IMR-90 (cell line): ENCODE data around the gene ANKRD24.

ENCODE experiments used
- BHLHE40 ChIP-seq: fragments of 150-350 bp; IDR thresholded peaks from 2 replicates; pipeline ENCODE4 v1.6.1; 2016; ENCODE audit warnings: mild to moderate bottlenecking, low read depth, low read length
- CEBPB ChIP-seq: IDR thresholded peaks from 2 replicates; pipeline ENCODE4 v1.6.1; 2012; ENCODE audit warnings: low read depth, low read length, improper control_type of control experiment
- FOS ChIP-seq: fragments of 150-350 bp; IDR thresholded peaks from 2 replicates; pipeline ENCODE4 v1.6.1; 2016; ENCODE audit warnings: low read depth, low read length
- MAFK ChIP-seq: IDR thresholded peaks from 2 replicates; pipeline ENCODE4 v1.6.1; 2012; ENCODE audit warnings: low read depth, low read length, improper control_type of control experiment
- MXI1 ChIP-seq: IDR thresholded peaks from 2 replicates; pipeline ENCODE4 v1.6.1; 2012; ENCODE audit warnings: low read depth, mild to moderate bottlenecking, low read length, moderate library complexity, borderline replicate concordance
- NFE2L2 ChIP-seq: fragments of 150-350 bp; IDR thresholded peaks from 2 replicates; pipeline ENCODE4 v1.6.1; 2016; ENCODE audit warnings: low read depth, mild to moderate bottlenecking, low read length
- POLR2A ChIP-seq: IDR thresholded peaks from 2 replicates; pipeline ENCODE4 v1.6.1; 2012; ENCODE audit warnings: mild to moderate bottlenecking, low read depth, low read length
- RAD21 ChIP-seq: IDR thresholded peaks from 2 replicates; pipeline ENCODE4 v1.6.1; 2012; ENCODE audit warnings: low read length, improper control_type of control experiment
- RCOR1 ChIP-seq: IDR thresholded peaks from 2 replicates; pipeline ENCODE4 v1.6.1; 2012; ENCODE audit warnings: mild to moderate bottlenecking, low read length, improper control_type of control experiment; ENCODE audit not compliant: insufficient replicate concordance
- SMC3 ChIP-seq: fragments of 150-350 bp; IDR thresholded peaks from 2 replicates; pipeline ENCODE4 v1.6.1; 2016; ENCODE audit warnings: low read depth, mild to moderate bottlenecking, antibody characterized with exemption, low read length, moderate library complexity
- TF ChIP-seq, protein P1 (sequence below): conservative IDR thresholded peaks from 2 replicates; pipeline ENCODE4 v1.5.1; 2012; ENCODE audit warnings: mild to moderate bottlenecking, low read depth, low read length, improper control_type of control experiment
- TF ChIP-seq, protein P2 (sequence below): fragments of 150-350 bp; IDR thresholded peaks from 2 replicates; pipeline ENCODE4 v1.6.1; 2017; ENCODE audit warnings: mild to moderate bottlenecking, antibody characterized with exemption, low read length, low read depth

GRCh38 chr19:4154571-4155312 lies 27.7 kb upstream of the ANKRD24 start:
- TF ChIP-seq, protein P1, sequence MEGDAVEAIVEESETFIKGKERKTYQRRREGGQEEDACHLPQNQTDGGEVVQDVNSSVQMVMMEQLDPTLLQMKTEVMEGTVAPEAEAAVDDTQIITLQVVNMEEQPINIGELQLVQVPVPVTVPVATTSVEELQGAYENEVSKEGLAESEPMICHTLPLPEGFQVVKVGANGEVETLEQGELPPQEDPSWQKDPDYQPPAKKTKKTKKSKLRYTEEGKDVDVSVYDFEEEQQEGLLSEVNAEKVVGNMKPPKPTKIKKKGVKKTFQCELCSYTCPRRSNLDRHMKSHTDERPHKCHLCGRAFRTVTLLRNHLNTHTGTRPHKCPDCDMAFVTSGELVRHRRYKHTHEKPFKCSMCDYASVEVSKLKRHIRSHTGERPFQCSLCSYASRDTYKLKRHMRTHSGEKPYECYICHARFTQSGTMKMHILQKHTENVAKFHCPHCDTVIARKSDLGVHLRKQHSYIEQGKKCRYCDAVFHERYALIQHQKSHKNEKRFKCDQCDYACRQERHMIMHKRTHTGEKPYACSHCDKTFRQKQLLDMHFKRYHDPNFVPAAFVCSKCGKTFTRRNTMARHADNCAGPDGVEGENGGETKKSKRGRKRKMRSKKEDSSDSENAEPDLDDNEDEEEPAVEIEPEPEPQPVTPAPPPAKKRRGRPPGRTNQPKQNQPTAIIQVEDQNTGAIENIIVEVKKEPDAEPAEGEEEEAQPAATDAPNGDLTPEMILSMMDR = no peak
- no peak for TF ChIP-seq MXI1
- TF ChIP-seq, protein P2, sequence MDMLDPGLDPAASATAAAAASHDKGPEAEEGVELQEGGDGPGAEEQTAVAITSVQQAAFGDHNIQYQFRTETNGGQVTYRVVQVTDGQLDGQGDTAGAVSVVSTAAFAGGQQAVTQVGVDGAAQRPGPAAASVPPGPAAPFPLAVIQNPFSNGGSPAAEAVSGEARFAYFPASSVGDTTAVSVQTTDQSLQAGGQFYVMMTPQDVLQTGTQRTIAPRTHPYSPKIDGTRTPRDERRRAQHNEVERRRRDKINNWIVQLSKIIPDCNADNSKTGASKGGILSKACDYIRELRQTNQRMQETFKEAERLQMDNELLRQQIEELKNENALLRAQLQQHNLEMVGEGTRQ = no peak
- TF ChIP-seq POLR2A = no peak
- TF ChIP-seq RCOR1 = no peak
- TF ChIP-seq SMC3 = no peak
- no peak for TF ChIP-seq RAD21
- TF ChIP-seq FOS = no peak
- TF ChIP-seq BHLHE40 = no peak
- TF ChIP-seq CEBPB = no peak
- no peak for TF ChIP-seq MAFK
- TF ChIP-seq NFE2L2 = no peak
